DND-41 (cell line): ENCODE results near the gene ARFRP1.
A peak's percentile ranks its signal among the peaks of the same experiment; 100 is the strongest.

Experiments used
- ATAC-seq: fragments of 200-7000 bp; cut with Tn5 transposase; 3 replicates; pipeline ENCODE4 v1.9.1; 2021; ENCODE audit warnings: low read depth; ENCODE audit not compliant: insufficient read depth
- DNase-seq: peaks from one replicate; pipeline ENCODE4 v3.0.0-alpha.2; 2020
- H2AFZ ChIP-seq: 2 replicates; pipeline ENCODE4 v1.6.0; 2012; ENCODE audit warnings: low read depth, low read length
- H3K27ac ChIP-seq: 2 replicates; pipeline ENCODE4 v1.5.1; 2012; ENCODE audit warnings: low read length, inconsistent platforms
- H3K27me3 ChIP-seq: fragments of 200-600 bp; sonication (generic); 2 replicates; pipeline ENCODE4 v1.6.0; 2012; ENCODE audit warnings: low read length, mild to moderate bottlenecking, inconsistent platforms; ENCODE audit not compliant: insufficient read depth, poor library complexity
- H3K36me3 ChIP-seq: 2 replicates; pipeline ENCODE4 v1.5.1; 2012; ENCODE audit warnings: low read length, inconsistent platforms; ENCODE audit not compliant: insufficient read depth
- H3K4me1 ChIP-seq: 2 replicates; pipeline ENCODE4 v1.5.1; 2012; ENCODE audit warnings: mild to moderate bottlenecking, low read length; ENCODE audit not compliant: insufficient read depth
- H3K4me2 ChIP-seq: 2 replicates; pipeline ENCODE4 v1.6.0; 2012; ENCODE audit warnings: mild to moderate bottlenecking, moderate library complexity, low read length, inconsistent platforms; ENCODE audit not compliant: insufficient read depth
- H3K4me3 ChIP-seq, 2 experiments: fragments of 200-600 bp in 1 of 2; shearing (Covaris generic) in 1 of 2; 2 replicates each; pipeline ENCODE4 v1.5.1; 2012 to 2016; ENCODE audit warnings: inconsistent platforms in 2 of 2, low read length in 2 of 2, mild to moderate bottlenecking in 2 of 2, low read depth in 1 of 2, moderate library complexity in 1 of 2
- H3K79me2 ChIP-seq: 2 replicates; pipeline ENCODE4 v1.6.0; 2012; ENCODE audit warnings: low read length, inconsistent platforms; ENCODE audit not compliant: insufficient read depth
- H3K9ac ChIP-seq: 2 replicates; pipeline ENCODE4 v1.6.0; 2012; ENCODE audit warnings: low read depth, mild to moderate bottlenecking, inconsistent platforms, low read length, moderate library complexity
- H3K9me3 ChIP-seq: 2 replicates; pipeline ENCODE4 v1.5.1; 2012; ENCODE audit warnings: low read length, moderate library complexity, mild to moderate bottlenecking, inconsistent platforms; ENCODE audit not compliant: insufficient read depth, severe bottlenecking
- H4K20me1 ChIP-seq: 2 replicates; pipeline ENCODE4 v1.6.0; 2012; ENCODE audit warnings: low read length; ENCODE audit not compliant: insufficient read depth
- CTCF ChIP-seq: IDR thresholded peaks from 2 replicates; pipeline ENCODE4 v1.5.1; 2012; ENCODE audit warnings: borderline replicate concordance, low read length, moderate library complexity, mild to moderate bottlenecking; ENCODE audit not compliant: poor library complexity, severe bottlenecking; ENCODE audit errors: extremely low read depth
- EZH2 ChIP-seq: IDR thresholded peaks from 3 replicates; pipeline ENCODE4 v1.6.1; 2012; ENCODE audit warnings: borderline replicate concordance, low read depth, mild to moderate bottlenecking, moderate library complexity, low read length, inconsistent platforms; ENCODE audit not compliant: severe bottlenecking

Gene ARFRP1

GRCh38 chr20:63746751-63747315 lies 39.1 kb upstream of the ARFRP1 start:
- Histone ChIP-seq H2AFZ (no peak overlapping the region), H3K27me3 (no peaks in the 10 kb centered on the region), H3K79me2 (no peaks in the 10 kb centered on the region), H3K27ac (no peak overlapping the region), H3K9me3 (no peaks in the 10 kb centered on the region), H3K36me3 (peaks cover 15% of the 10 kb centered on the region), H4K20me1 (peaks cover 5% of the 10 kb centered on the region; the same call in 1 of the 2 replicates), H3K4me1 (peaks cover 16% of the 10 kb centered on the region), H3K9ac (no peak overlapping the region), H3K4me2 (no peak overlapping the region), H3K4me3 (no peak overlapping the region)
- DNase-seq (no peak), ATAC-seq (no peak)
- no peak for TF ChIP-seq CTCF
- no peak for TF ChIP-seq EZH2

DNA sequence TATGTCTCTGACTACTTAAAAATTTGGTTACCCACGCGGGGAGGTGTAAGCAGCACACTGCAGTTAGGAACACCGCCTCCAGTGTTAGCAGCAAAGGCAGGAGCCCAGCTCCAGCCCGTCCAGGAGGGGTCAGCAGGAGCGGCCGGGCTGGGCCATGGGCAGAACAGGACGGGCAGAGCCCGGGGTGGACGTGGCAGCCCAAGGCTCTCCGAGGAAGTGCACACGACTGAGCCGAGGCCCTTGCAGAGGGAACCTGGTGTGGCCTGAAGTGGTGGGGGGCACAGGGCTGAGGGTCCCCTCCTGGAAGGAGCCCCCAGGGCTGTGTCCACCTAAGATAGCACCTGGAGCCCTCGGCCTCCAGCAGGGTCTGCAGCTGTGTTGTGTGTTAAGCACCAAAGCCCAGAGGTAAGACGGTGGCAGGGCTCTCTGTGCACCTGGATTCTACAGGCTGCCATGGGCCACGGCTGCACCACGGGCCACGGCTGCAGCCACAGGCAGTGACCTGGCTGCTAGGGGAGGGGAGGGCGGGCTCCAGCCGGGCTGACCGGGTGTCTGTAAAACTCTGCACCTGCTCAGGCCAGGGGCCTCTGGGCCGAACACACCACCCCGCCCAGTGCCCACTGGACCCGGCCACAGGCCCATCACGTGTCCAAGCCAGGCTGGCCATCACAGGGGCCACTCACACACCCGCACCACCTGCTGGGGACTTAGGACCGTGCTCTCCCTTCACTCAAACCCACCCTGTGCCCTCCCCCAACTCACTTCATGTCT lies 38.4 kb upstream of the ARFRP1 start:
- ATAC-seq: no peak
- TF ChIP-seq CTCF: no peak
- no peak for TF ChIP-seq EZH2
- peaks cover 12% of the 10 kb centered on the region for H4K20me1 ChIP-seq
- peaks cover 20% of the 10 kb centered on the region for H3K4me1 ChIP-seq
- H3K9ac ChIP-seq: no peak overlapping the region
- H3K27ac ChIP-seq: no peak overlapping the region
- H3K4me2 ChIP-seq: no peak overlapping the region
- peaks cover 22% of the 10 kb centered on the region for H3K36me3 ChIP-seq
- H3K27me3 ChIP-seq: no peaks in the 10 kb centered on the region
- H3K4me3 ChIP-seq: no peak overlapping the region
- H3K9me3 ChIP-seq: no peaks in the 10 kb centered on the region
- no peak for DNase-seq
- no peak overlapping the region for H2AFZ ChIP-seq
- no peaks in the 10 kb centered on the region for H3K79me2 ChIP-seq

GRCh38 chr20:63745424-63745805 lies 37.6 kb upstream of the ARFRP1 start:
- no peak overlapping the region for H3K4me3 ChIP-seq
- DNase-seq (no peak), ATAC-seq (0 out of 3 replicates have a peak, but pooled peaks have one; percentile 7)
- H4K20me1 ChIP-seq: peaks cover 19% of the 10 kb centered on the region
- H3K9me3 ChIP-seq: no peaks in the 10 kb centered on the region
- no peak overlapping the region for H2AFZ ChIP-seq
- no peak overlapping the region for H3K9ac ChIP-seq
- H3K4me2 ChIP-seq: no peak overlapping the region
- peaks cover 28% of the 10 kb centered on the region for H3K36me3 ChIP-seq
- TF ChIP-seq CTCF: no peak
- TF ChIP-seq EZH2: no peak
- no peak overlapping the region for H3K27ac ChIP-seq
- H3K79me2 ChIP-seq: peaks cover 7% of the 10 kb centered on the region; the same call in 1 of the 2 replicates
- H3K27me3 ChIP-seq: no peaks in the 10 kb centered on the region
- H3K4me1 ChIP-seq: peaks cover 20% of the 10 kb centered on the region
